ENCODE results near the gene TMPRSS4. TPM values are rescaled to one million over a fixed set of nuclear protein-coding genes. Genes with fewer than 3 reads are reported as not detected.

The TMPRSS4 gene
- not detected in 2 replicates for total RNA-seq (2014; rRNA removed; shearing (Covaris generic))

DNA sequence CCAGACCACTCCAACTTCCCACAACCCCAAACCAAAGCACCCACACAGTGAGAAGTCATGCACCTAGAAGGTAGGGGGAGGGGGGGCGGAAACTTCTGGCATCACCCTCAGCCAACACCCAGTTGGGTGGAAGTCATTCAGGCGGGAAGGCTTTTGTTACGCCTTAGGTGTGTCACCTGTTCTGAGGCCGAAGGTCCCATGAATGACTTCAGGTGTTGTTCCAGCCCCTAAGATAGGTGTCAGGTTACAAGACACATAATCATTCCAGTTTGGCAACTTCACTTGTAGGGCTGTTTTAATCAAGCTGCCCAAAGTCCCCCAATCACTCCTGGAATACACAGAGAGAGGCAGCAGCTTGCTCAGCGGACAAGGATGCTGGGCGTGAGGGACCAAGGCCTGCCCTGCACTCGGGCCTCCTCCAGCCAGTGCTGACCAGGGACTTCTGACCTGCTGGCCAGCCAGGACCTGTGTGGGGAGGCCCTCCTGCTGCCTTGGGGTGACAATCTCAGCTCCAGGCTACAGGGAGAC is at the start of gene TMPRSS4:
TSS of gene TMPRSS4 (plus strand) at position 325 of the 528 bp plus-strand sequence. CDS start 225 bp downstream, outside the sequence.

DNA sequence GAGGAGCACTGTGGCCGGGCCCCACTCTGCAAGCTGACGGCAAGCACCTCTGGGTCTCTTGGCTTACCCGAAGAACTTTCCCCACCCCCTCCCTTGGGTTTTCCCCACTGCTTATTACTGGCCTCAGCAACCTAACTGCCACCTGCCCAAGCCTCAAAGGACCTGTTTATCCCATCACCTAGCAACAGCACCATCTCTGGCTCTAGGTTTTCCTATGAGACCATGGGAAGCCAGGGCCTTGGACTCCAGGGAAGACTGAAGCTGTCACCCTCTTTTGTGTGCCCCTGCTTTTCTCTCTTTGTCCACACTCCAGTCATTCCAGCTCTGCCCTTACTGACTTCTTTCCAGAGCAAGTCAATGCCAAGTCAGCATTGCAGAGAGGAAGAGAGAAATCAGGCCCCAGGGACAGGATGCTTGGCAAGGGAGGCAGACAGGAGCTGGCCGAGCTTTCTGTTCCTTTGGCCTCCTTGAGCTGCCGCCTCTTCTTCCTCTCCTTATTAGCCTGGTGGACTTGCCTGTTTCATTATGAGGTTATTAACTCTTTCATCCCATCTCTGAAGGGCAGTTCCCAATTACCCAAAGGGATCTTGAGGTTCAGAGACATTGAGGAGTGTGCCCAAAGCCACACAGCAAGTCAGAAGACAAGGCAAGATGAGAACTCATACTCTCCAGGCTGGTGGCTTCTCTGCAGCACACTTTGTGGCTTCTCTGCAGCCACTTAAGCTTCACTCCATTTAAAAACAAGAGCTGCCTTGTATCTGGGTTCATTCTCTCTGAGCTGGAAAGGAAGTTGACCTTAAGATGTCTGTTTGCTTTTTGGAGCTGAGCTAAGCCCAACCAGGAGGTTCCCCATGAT is 10.3 kb downstream of the TMPRSS4 start, which contains the start of gene SMIM35:
TSS of gene SMIM35 (minus strand) at position 51 of the 856 bp plus-strand sequence. CDS start 206 bp downstream, outside the sequence.

GRCh38 chr11:118152552-118153471 is 75.9 kb downstream of the TMPRSS4 start, which contains the start of gene SCN4B:
Gene SCN4B, minus strand, starts transcription at chr11:118152823. Its CDS starts 150 bp downstream, at chr11:118152673.

Other genes starting within 250 kb of the TMPRSS4 start
- 2.5 and 4.3 TPM in 2 replicates for gene FXYD6, start 200.4 kb upstream of the TMPRSS4 start, total RNA-seq (2014; rRNA removed; shearing (Covaris generic))
- not detected in 2 replicates for gene TMPRSS13, start 147.7 kb upstream of the TMPRSS4 start, total RNA-seq (2014; rRNA removed; shearing (Covaris generic))
- gene IL10RA, start 90.7 kb upstream of the TMPRSS4 start, total RNA-seq (2014; rRNA removed; shearing (Covaris generic)): 2.2 TPM in 1 of 2 replicates, not detected in the other
- gene SMIM35, start 9.9 kb downstream of the TMPRSS4 start, total RNA-seq (2014; rRNA removed; shearing (Covaris generic)): not detected in 2 replicates
- gene SCN4B, start 75.7 kb downstream of the TMPRSS4 start, total RNA-seq (2014; rRNA removed; shearing (Covaris generic)): 0.13 TPM in 1 of 2 replicates, not detected in the other
- gene SCN2B, start 99.6 kb downstream of the TMPRSS4 start, total RNA-seq (2014; rRNA removed; shearing (Covaris generic)): not detected in 2 replicates
- not detected in 2 replicates for gene JAML, start 147.9 kb downstream of the TMPRSS4 start, total RNA-seq (2014; rRNA removed; shearing (Covaris generic))
- gene MPZL3, start 175.3 kb downstream of the TMPRSS4 start, total RNA-seq (2014; rRNA removed; shearing (Covaris generic)): not detected in 2 replicates
- not detected in 2 replicates for gene MPZL2, start 187.2 kb downstream of the TMPRSS4 start, total RNA-seq (2014; rRNA removed; shearing (Covaris generic))
- gene CD3E, start 227.7 kb downstream of the TMPRSS4 start, total RNA-seq (2014; rRNA removed; shearing (Covaris generic)): not detected in 2 replicates

Measured in A375 (cell line).